Measurements from ENCODE around the gene TNFRSF4. TPM values are rescaled to one million over a fixed set of nuclear protein-coding genes. Genes with fewer than 3 reads are reported as not detected.

The TNFRSF4 gene
- total and polyA plus RNA-seq, 2 of the 13 experiments (the other 11 are each of a cell fraction or from before 2014, with no cell fraction given), result not detected

DNA sequence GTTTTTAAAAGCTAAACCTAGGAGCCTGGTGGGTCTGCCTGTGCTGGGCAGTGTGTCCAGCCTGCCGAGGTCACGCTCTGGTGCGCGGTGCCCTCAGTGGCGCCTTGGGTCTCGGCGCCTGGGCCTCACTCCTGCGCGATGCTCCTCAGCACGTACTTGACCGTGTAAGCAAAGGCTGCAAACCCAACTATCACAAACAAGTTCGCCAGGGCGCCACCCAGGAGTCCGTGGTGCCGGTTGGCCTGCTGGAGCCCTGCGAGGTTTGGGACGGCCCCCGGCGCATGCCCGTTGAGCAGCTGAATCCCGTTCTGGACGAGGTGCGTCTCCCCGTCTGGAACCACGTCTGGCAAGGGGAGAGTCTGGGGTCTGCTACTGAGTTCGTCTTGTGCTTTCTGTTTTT lies 41.1 kb upstream of the TNFRSF4 start:
- H4K20me1 ChIP-seq (ENCODE audit: insufficient read depth, low read length), result no peaks in the 10 kb centered on the region
- 99% methylated on average over 20 of the region's 26 CpGs for WGBS (ENCODE audit: low lambda C conversion rate)
- no TSS peak for BruUV-seq (replicated peaks)
- no peaks in the 10 kb centered on the region for H3K27me3 ChIP-seq (ENCODE audit: control insufficient read depth in 1 of 2, insufficient read depth in 2 of 2, low read length in 2 of 2)
- H2AFZ ChIP-seq (ENCODE audit: low read length), result no peak overlapping the region
- H3K9ac ChIP-seq (ENCODE audit: insufficient read depth, low read depth, low read length), result no peak overlapping the region
- H3K9me3 ChIP-seq (ENCODE audit: low read length), result no peaks in the 10 kb centered on the region
- intact Hi-C loops (cut with micrococcal nuclease; ENCODE audit: unreplicated experiment), result no loop called here
- FAIRE-seq (no peak), ATAC-seq (no peak), DNase-seq (ENCODE audit: low spot score) (no peak)
- H3K27ac ChIP-seq (ENCODE audit: extremely low read length, insufficient read depth, low read length), result no peak overlapping the region
- H3K36me3 ChIP-seq (replicated peaks in 1 of 2; ENCODE audit: control insufficient read depth in 1 of 2, insufficient read depth in 2 of 2, low read length in 2 of 2), result peaks cover 12 to 26% of the 10 kb centered on the region in 2 experiments; a peak in 4 of 5 replicates
- POLR2A ChIA-PET, result no interaction called here
- in situ Hi-C loops (cut with HindIII; ENCODE audit: extremely low pct_ligation_motif_present, low pct_unique_long_range_greater_than_20kb), result no loop called here
- H3K79me2 ChIP-seq (ENCODE audit: insufficient read depth, low read length), result no peaks in the 10 kb centered on the region
- CTCF ChIA-PET (ENCODE audit: low intra/inter-chr PET ratio, low total read pairs), result no interaction called here
- H3K4me1 ChIP-seq (ENCODE audit: insufficient read depth, low read length), result no peaks in the 10 kb centered on the region
- no peak for TF ChIP-seq RFX3 (CRISPR knock-in tag; IDR thresholded peaks at IDR 0.05)
- TF ChIP-seq CHD4 (IDR thresholded peaks at IDR 0.05; ENCODE audit: borderline replicate concordance, low read length), result no peak
- TF ChIP-seq, protein P1, sequence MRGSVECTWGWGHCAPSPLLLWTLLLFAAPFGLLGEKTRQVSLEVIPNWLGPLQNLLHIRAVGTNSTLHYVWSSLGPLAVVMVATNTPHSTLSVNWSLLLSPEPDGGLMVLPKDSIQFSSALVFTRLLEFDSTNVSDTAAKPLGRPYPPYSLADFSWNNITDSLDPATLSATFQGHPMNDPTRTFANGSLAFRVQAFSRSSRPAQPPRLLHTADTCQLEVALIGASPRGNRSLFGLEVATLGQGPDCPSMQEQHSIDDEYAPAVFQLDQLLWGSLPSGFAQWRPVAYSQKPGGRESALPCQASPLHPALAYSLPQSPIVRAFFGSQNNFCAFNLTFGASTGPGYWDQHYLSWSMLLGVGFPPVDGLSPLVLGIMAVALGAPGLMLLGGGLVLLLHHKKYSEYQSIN (CRISPR knock-in tag; IDR thresholded peaks at IDR 0.05; ENCODE audit: borderline replicate concordance), result no peak
- no peak for TF ChIP-seq KDM2A (CRISPR knock-in tag; IDR thresholded peaks at IDR 0.05; ENCODE audit: borderline replicate concordance, low read depth)
- no peak for TF ChIP-seq SUZ12 (IDR thresholded peaks at IDR 0.05; ENCODE audit: low read depth, low read length)
- TF ChIP-seq ZNF83 (CRISPR knock-in tag; IDR thresholded peaks at IDR 0.05; ENCODE audit: borderline replicate concordance), result no peak
- no peak for TF ChIP-seq JARID2 (CRISPR knock-in tag; IDR thresholded peaks at IDR 0.05; ENCODE audit: insufficient replicate concordance)
- TF ChIP-seq ARHGAP35 (CRISPR knock-in tag; IDR thresholded peaks at IDR 0.05; ENCODE audit: borderline replicate concordance), result no peak
- no peak for TF ChIP-seq ZNF629 (CRISPR knock-in tag; conservative IDR thresholded peaks at IDR 0.05)
- no peak for TF ChIP-seq ASH2L (IDR thresholded peaks at IDR 0.05; ENCODE audit: insufficient read length, low read depth, low read length)
- TF ChIP-seq, protein P2, sequence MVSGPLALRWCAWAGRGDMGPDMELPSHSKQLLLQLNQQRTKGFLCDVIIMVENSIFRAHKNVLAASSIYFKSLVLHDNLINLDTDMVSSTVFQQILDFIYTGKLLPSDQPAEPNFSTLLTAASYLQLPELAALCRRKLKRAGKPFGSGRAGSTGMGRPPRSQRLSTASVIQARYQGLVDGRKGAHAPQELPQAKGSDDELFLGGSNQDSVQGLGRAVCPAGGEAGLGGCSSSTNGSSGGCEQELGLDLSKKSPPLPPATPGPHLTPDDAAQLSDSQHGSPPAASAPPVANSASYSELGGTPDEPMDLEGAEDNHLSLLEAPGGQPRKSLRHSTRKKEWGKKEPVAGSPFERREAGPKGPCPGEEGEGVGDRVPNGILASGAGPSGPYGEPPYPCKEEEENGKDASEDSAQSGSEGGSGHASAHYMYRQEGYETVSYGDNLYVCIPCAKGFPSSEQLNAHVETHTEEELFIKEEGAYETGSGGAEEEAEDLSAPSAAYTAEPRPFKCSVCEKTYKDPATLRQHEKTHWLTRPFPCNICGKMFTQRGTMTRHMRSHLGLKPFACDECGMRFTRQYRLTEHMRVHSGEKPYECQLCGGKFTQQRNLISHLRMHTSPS (CRISPR knock-in tag; IDR thresholded peaks at IDR 0.05; ENCODE audit: low read depth), result no peak
- TF ChIP-seq KDM4B (CRISPR knock-in tag; IDR thresholded peaks at IDR 0.05), result no peak
- TF ChIP-seq, protein P3, sequence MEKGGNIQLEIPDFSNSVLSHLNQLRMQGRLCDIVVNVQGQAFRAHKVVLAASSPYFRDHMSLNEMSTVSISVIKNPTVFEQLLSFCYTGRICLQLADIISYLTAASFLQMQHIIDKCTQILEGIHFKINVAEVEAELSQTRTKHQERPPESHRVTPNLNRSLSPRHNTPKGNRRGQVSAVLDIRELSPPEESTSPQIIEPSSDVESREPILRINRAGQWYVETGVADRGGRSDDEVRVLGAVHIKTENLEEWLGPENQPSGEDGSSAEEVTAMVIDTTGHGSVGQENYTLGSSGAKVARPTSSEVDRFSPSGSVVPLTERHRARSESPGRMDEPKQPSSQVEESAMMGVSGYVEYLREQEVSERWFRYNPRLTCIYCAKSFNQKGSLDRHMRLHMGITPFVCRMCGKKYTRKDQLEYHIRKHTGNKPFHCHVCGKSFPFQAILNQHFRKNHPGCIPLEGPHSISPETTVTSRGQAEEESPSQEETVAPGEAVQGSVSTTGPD (CRISPR knock-in tag; IDR thresholded peaks at IDR 0.05), result no peak
- no peak for TF ChIP-seq ZSCAN30 (CRISPR knock-in tag; IDR thresholded peaks at IDR 0.05)
- no peak for TF ChIP-seq REPIN1 (CRISPR knock-in tag; IDR thresholded peaks at IDR 0.05; ENCODE audit: borderline replicate concordance, low read depth)
- TF ChIP-seq, protein P4, sequence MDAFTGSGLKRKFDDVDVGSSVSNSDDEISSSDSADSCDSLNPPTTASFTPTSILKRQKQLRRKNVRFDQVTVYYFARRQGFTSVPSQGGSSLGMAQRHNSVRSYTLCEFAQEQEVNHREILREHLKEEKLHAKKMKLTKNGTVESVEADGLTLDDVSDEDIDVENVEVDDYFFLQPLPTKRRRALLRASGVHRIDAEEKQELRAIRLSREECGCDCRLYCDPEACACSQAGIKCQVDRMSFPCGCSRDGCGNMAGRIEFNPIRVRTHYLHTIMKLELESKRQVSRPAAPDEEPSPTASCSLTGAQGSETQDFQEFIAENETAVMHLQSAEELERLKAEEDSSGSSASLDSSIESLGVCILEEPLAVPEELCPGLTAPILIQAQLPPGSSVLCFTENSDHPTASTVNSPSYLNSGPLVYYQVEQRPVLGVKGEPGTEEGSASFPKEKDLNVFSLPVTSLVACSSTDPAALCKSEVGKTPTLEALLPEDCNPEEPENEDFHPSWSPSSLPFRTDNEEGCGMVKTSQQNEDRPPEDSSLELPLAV (CRISPR knock-in tag; conservative IDR thresholded peaks at IDR 0.05; ENCODE audit: low read depth), result no peak
- no peak for TF ChIP-seq PRPF4 (IDR thresholded peaks at IDR 0.05; ENCODE audit: low read depth, low read length, poor library complexity, severe bottlenecking)
- no peak for TF ChIP-seq GTF3A (CRISPR knock-in tag; conservative IDR thresholded peaks at IDR 0.05)
- no peak for TF ChIP-seq ELF4 (CRISPR knock-in tag; IDR thresholded peaks at IDR 0.05; ENCODE audit: borderline replicate concordance)
- no peak for TF ChIP-seq RFX1 (IDR thresholded peaks at IDR 0.05)
- no peak overlapping the region for H3K4me2 ChIP-seq (ENCODE audit: low read depth, low read length)
- no peak overlapping the region for H3K4me3 ChIP-seq (replicated peaks in 1 of 3; ENCODE audit: insufficient read depth in 1 of 3, low read depth in 2 of 3, low read length in 3 of 3)
